HG02885 (cell line): ENCODE results near the gene MACROD1.

Experiments
- ATAC-seq: cut with Tn5 transposase; IDR thresholded peaks from one replicate; pipeline ENCODE4 v1.9.1; 2021; ENCODE audit warnings: mild to moderate bottlenecking; ENCODE audit not compliant: unreplicated experiment, poor library complexity

The MACROD1 gene

DNA sequence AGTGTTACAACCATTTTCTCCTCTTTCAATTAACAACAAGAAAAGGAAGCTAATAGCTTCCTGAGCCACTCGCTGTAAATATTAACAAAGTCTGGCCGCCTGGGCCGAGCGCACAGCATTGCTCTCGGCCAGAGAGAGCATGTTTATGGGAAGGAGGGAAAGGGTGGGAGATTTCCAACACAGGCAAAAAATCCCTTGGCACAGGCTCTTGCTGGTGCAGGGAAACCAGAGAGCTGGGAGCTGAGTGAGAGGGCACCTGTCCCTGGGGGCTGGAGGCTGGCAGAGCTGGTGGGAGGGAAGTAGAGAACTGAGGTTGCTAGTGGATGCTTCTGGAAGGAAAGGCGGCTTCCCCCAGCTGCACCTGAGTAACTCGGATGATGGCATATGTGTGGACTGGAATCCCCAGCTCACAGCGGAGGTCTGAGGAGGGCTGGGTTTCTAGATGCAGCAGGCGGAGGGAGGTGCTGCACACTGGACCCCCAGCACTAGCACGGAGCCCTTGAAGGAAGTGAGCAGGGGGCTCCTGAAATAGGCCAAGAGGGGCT is 70.6 kb downstream of the MACROD1 start:
- no peak for ATAC-seq

DNA sequence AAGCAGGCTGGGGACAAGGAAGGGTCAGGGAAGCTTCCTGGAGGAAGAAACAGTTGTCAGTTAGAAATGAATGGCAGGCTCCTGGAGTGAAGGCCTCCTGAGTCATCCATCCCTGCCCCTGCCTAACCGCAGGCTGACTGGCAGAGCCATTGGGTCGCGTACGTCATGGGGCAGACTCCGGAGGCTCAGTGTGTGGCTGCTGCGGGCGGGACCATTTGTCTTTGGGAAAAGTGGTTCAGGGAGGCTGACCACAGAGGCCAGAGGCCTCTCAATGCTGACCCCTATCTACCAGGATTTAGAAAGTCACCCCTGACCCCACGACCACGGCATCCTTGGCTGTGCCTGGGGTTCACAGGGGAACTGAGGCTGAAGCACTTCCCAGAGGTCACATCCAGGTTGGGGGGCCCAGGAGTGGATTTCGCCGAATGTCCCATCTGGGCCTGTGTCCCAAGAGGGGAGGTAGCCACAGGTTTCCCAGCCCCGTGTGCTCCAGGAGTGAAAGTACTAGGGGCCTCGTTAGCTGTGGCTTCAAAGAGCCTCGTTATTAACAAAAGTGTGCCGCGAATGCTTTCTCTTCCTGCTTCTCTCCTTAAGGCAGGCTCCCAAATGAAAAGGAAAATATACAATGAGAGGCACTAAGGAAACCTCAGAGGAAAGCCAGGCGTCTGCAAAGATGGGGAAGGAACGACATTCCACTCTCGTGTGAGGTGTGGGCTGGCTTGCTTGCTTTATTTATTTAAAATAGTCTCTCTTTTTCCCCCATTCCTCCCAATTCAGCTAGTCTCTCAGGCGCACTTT is 71.3 kb downstream of the MACROD1 start:
- ATAC-seq = no peak

DNA sequence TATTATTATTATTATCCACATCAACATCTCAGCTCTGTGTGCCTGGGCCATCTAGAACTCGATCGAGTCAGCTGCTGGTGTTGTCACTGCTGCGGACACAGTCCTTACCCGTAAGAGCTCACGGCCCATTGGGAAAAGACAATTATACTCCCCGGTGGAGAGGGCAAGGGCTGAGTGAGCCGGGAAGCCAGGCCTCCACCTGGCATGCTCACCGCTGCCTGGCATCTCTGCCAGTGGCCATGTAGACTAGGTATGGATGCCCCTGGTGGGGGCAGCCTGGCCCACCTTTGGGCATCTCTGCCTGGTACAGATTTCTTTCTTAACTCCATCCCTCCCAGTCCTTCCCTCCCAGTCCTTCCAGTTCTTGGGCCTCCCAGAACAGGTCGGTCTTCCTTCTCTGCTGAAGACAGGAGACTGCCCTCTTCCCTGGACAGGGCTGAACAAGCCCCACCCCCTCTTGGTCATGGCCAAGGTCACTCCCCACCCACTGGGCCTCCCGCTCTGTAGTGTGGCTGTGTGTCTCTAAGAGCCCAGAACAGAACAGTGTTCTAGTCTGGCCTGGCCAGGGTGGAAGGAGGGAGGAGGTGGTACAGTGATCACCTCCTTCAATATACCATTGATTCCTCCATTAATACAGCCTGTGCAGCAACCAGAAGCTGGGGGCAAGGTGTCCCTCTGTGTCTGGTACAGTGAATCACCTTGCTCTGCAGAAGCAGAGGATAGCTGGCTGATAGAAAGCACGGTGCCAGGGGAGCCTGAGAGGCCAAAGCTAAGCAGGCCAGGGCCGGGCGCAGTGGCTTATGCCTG is 72.5 kb downstream of the MACROD1 start:
- no peak for ATAC-seq

GRCh38 chr11:64092761-64093136 is 73.2 kb downstream of the MACROD1 start:
- ATAC-seq = no peak

GRCh38 chr11:64092111-64092760 is 73.7 kb downstream of the MACROD1 start:
- no peak for ATAC-seq

DNA sequence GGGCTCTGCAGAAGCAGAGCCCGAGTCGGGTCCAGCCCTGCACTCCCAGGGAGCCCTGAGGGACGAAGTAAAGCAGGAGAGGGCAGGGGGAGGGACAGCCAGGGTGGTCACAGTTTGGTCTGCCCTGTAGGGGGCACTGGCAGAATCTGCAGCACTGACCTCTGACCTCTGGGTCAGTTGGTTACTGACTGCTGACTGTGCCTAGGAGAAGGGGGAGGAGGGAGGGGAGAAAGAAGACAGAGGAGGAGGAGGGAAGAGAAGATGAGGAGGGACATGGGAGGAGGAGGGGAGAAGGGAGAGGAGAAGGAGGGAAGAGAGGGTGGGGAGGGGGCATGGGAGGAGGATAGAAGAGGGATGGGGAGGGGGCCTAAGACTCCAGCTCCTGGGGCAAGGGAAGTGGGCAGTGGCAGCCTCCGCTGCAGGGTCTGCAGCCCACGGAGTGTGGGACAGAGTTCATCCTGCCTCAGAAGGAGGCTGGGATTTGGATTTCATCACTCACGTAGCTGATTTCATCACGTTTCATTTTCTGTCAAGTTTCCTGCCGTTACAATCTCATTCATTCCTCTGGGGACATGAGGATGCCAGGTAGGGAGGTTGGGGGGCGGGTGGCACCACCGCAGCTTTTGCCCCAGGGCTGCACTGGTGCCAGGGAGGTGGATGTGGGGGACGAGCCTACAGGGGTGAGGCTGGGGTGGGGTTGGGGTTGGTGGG is 75.0 kb downstream of the MACROD1 start:
- ATAC-seq = no peak

- no peak for ATAC-seq
Observed at GRCh38 chr11:64089915-64090805, 75.8 kb downstream of the MACROD1 start.

- no peak for ATAC-seq
Observed at GRCh38 chr11:64089493-64089892, 76.4 kb downstream of the MACROD1 start.

GRCh38 chr11:64089027-64089360 is 76.9 kb downstream of the MACROD1 start:
- ATAC-seq = no peak

DNA sequence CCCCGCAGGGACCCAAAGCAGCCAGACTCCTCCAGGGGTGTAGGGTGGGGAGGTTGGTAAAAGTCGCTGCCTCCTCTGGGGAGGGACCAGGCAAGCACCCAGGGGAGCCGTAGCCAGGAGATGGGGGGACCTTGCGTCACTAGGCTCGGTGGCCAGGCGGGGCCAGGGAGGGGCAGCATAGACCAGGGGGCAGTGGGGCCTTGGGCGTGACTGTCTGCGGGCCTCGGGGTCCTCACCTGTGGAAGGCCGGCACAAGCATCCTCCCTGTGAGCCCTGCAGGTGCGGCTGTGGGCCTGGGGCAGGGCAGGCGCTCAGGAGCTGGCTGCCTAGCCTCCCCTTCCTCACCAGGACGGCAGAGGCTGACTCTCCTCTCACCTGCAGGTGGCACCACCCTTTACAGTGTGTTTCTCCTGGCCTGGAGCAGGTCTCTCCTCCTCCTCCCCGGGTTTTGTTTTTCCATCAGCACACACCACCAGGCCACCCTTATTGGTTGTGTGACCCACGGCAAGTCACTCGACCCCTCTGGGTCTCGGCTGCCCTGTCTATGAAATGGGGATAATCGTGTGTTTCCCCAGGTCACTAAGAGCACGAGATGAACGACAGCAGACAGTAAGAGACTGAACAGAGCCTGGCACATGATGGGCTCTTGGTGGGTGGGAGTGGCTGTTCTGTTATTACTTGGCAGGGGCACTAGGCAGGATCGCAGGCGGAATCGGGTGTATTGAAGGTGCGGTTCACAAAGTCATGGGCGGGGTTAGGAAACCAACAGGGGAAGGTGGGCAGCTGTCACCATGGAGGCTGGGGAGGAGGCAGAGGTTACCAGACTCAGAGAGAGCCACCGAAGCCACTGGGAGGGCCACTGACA is 77.5 kb downstream of the MACROD1 start:
- ATAC-seq = no peak

DNA sequence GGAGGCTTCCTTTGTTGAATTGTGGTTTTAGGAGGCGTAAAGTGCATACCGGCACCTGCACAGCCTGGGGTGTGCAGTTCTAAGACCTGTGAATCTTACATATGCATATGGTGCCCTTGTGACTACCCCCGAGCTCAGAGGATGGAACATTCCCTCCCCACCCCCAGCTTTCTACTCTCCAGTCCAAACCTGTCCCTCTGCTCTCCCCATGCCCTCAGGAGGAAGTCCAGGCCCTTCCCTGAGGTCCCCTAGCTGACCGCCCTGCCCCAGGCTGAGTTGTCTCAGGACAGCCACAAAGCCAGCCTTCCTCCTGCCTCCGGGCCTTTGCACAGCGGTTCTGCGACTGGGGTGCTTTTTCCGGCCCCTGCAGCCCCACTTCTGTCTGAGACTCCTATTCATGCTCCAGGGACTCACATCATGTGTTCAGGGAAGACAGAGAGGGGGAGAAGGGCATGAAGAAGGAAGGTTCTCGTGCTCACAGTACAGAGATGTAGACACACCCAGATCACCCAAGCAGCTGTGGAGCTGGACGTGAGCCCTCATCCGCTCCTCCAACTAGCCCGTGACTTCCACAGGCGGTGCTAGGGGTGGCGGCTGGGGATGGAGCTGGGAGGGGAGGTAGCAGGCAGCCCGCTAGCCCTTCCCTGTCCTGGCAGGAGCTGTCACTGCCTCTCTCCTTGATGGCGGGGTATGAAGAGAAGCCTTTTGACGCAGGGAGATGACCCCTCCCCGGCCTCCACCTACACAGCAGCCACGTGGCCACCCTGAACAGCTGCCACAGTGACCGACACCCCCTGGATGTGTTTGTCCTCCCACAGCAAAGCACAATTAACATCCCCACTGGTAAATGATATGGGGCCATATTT is 79.4 kb downstream of the MACROD1 start:
- ATAC-seq = no peak

DNA sequence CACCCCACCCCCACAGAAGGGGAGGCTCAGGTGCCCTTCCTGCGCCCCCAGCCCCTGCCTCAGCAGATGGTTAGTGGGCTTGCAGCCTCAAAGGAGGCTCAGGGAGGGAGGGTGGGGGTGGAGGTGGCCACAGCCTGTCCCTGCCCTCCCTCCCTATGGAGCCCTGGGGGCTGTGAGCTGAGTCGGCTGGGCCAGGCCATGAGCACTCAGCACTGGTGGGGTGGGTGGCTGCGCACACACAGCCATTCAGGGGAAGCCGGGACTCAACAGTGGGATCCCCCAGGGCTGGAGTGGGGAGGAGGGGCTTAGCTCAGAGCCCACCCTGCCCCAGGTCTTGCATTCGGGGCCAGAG is 80.0 kb downstream of the MACROD1 start:
- no peak for ATAC-seq

GRCh38 chr11:64084951-64085710 is 80.8 kb downstream of the MACROD1 start:
- ATAC-seq = no peak

DNA sequence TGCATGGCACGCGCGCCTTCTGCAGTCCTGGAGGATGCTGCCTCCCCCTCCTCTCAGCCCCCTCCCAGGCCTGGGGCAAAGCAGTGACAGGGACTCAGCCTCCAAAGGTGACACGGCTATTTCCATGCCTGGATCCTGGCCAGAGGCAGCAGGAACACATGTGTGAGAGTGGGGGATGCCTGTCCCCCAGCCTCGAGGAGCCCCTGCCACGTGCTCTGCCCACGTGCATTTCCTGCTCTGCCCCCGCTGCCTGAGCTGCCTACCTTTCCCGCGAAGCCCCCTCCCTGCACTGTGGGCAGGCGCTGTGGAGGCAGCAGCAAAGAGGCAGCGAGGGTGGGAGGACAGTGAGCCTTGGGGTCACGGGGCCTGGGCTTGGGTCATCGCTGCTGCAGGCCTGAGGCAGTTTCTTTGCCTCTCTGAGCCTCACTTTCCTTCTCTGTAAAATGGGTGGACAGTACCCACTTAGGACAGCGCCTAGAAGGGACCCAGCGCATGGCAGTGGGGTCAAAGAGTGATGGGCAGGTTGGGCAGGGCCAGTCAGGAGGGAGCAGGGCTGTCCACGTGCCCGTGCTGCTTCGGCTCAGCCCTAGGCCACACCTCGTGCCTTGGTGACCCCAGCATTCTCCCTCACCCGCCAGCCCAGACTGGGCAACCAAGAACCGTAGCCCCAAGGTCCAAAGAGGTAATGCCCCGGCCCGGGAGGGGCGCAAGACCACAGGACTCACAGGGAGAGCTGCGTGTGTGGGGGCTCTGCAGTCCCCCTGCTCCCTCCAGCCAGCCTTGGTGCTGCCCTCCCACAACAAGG is 81.6 kb downstream of the MACROD1 start:
- ATAC-seq = no peak

DNA sequence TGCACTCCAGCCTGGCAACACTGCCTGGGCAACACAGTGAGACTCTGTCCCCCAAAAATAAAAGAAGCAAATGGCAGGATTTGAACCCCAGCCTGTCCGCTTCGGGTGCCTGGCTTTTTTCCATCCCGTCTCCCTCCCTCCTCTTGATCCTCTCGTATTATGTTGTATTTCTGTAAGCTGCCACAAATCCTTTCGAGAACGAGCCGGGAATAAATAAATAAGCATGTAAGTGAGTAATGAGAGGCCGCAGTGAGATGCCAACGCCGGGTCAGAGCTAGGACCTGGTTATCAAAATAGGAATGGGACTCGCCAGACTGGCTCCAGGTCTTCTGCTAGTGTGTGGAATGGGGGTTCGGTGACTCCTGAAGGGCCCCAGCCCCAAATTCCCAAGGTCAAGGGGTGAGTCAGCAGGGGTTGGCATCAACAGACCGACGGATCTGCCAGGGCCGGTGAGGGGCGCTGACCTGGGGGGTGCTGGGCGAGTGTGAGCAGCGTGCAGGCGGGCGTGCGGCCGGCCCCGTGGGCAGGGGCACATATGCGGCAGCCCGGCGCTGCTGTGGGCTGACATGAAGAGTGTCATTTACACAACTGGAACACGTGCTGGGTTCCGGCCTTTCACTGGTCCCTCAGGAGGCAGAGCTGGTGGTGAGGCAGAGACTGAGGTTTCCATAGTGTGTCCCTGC is 82.4 kb downstream of the MACROD1 start:
- no peak for ATAC-seq
